ENCODE measurements around the gene RHOD.

- TF ChIP-seq CTCF (optimal IDR thresholded peaks at IDR 0.05 in 1 of 3, IDR thresholded peaks at IDR 0.05 in 1 of 3, conservative IDR thresholded peaks at IDR 0.05 in 1 of 3; ENCODE audit: extremely low read depth in 1 of 3, insufficient read depth in 2 of 3, low read length in 3 of 3) = no peak
- no peak for TF ChIP-seq EZH2 (IDR thresholded peaks at IDR 0.05; ENCODE audit: low read length)
Observed at GRCh38 chr11:67029146-67029545, 27.5 kb upstream of the RHOD start.

Data from keratinocyte (primary cell).